ENCODE data around the gene MSI2.

GRCh38 chr17:57733085-57733484 is 476.8 kb downstream of the MSI2 start:
- TF ChIP-seq EP300 (IDR thresholded peaks at IDR 0.05) (no peak), POLR2A (IDR thresholded peaks at IDR 0.05) (no peak), POLR2AphosphoS5 (IDR thresholded peaks at IDR 0.05) (no peak)
- TF ChIP-seq, protein P1, sequence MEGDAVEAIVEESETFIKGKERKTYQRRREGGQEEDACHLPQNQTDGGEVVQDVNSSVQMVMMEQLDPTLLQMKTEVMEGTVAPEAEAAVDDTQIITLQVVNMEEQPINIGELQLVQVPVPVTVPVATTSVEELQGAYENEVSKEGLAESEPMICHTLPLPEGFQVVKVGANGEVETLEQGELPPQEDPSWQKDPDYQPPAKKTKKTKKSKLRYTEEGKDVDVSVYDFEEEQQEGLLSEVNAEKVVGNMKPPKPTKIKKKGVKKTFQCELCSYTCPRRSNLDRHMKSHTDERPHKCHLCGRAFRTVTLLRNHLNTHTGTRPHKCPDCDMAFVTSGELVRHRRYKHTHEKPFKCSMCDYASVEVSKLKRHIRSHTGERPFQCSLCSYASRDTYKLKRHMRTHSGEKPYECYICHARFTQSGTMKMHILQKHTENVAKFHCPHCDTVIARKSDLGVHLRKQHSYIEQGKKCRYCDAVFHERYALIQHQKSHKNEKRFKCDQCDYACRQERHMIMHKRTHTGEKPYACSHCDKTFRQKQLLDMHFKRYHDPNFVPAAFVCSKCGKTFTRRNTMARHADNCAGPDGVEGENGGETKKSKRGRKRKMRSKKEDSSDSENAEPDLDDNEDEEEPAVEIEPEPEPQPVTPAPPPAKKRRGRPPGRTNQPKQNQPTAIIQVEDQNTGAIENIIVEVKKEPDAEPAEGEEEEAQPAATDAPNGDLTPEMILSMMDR (IDR thresholded peaks at IDR 0.05): no peak

All from gastroesophageal sphincter (tissue), 3 donors.